Gastroesophageal sphincter (tissue), 4 donors: ENCODE measurements around the gene SLC1A2. TPM values are rescaled to one million over a fixed set of nuclear protein-coding genes. Genes with fewer than 3 reads are reported as not detected.

Experiments used
- ATAC-seq: fragments of 150-250 bp; one replicate; pipeline ENCODE4 v1.9.1; 2016; ENCODE audit warnings: mild to moderate bottlenecking, moderate library complexity
- H3K27ac ChIP-seq, 4 donors: fragments of 200-600 bp; sonication (generic) in 3 of 4; 1 replicate in 3 of 4; 2 replicates in 1 of 4; pipeline ENCODE4 v1.5.1; 2016 to 2019
- H3K27me3 ChIP-seq: fragments of 200-600 bp; sonication (generic); one replicate; pipeline ENCODE4 v1.5.1; 2019
- H3K36me3 ChIP-seq, 2 donors: fragments of 200-600 bp; sonication (generic); one replicate each; pipeline ENCODE4 v1.5.1; 2019; ENCODE audit warnings: control low read depth in 1 of 2
- H3K4me1 ChIP-seq, 3 donors: fragments of 200-600 bp; sonication (generic); 1 replicate in 2 of 3; 2 replicates in 1 of 3; pipeline ENCODE4 v1.5.1; 2016 to 2019; ENCODE audit warnings: control low read depth in 2 of 3
- H3K4me3 ChIP-seq, 2 donors: fragments of 200-600 bp; sonication (generic); one replicate each; pipeline ENCODE4 v1.5.1; 2019; ENCODE audit warnings: mild to moderate bottlenecking in 1 of 2, moderate library complexity in 1 of 2
- H3K9me3 ChIP-seq, 3 donors: fragments of 200-600 bp; sonication (generic); one replicate each; pipeline ENCODE4 v1.5.1; 2017 to 2019; ENCODE audit warnings: control low read depth in 2 of 3
- CTCF ChIP-seq, 4 experiments: fragments of 200-600 bp in 2 of 4; fragments of 450-650 bp in 2 of 4; sonication (generic) in 1 of 4; IDR thresholded peaks; one replicate each; pipeline ENCODE4 v1.5.1; 2017 to 2019; ENCODE audit warnings: antibody characterized with exemption in 4 of 4, mild to moderate bottlenecking in 2 of 4, moderate library complexity in 2 of 4
- EP300 ChIP-seq: sonication (generic); formaldehyde crosslinking; IDR thresholded peaks from one replicate; pipeline ENCODE4 v1.6.1; 2017; ENCODE audit warnings: antibody characterized with exemption, mild to moderate bottlenecking
- POLR2A ChIP-seq, 2 donors: fragments of 450-650 bp; IDR thresholded peaks; one replicate each; pipeline ENCODE4 v1.6.1; 2017; ENCODE audit warnings: antibody characterized with exemption in 2 of 2, mild to moderate bottlenecking in 2 of 2, moderate library complexity in 1 of 2
- POLR2AphosphoS5 ChIP-seq: sonication (generic); formaldehyde crosslinking; IDR thresholded peaks from one replicate; pipeline ENCODE4 v1.6.1; 2017; ENCODE audit warnings: antibody characterized with exemption
- WGBS, 2 donors: methylation state at CpG; one replicate each; pipeline ENCODE4 v1.1.5; 2018; ENCODE audit warnings: low coverage in 1 of 2; 5-methylcytosine and 5-hydroxymethylcytosine counted together
- total RNA-seq, 4 donors: library from RNA; depleted of rRNA; stranded (reverse); fragments of >200 nt; gene quantifications; one replicate each; pipeline ENCODE4 v1.1.0, GENCODE V29; 2016

The SLC1A2 gene
- total RNA-seq, 4 donors from 2014 or later, result 0.12 to 1.5 (median 0.40) TPM; not detected in 1

DNA sequence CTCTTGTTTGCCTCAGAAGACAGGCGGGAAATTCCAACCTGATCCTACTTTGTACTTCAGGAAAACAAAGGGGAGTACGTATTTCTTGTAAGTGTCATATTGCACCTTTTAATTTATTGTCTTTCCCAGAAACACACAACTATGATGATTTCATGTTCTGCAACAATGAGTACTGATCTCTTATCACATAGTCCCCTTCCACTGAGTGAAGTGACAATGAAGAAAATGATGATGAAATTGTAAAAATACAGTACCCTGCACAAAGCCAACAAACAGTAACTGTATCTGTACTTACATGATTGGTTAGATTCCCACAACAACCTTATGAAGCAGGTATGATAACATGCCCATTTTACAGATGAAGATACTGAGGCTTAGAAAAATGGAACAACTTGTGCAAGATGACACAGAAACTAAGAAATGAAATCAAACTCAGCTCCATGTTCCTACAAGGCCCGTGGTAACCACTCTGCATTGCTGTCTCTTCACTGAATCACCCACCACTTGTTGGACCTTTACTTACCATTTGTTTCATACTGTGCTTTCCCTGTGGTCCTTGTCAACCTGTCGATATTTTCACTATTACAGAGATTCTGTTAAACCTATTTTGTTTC is 37.5 kb downstream of the SLC1A2 start:
- H3K27ac ChIP-seq, result no peak overlapping the region
- H3K4me3 ChIP-seq, result no peak overlapping the region
- no peak for ATAC-seq
- H3K36me3 ChIP-seq, result no peaks in the 10 kb centered on the region
- TF ChIP-seq CTCF (IDR thresholded peaks at IDR 0.05) (no peak), POLR2A (IDR thresholded peaks at IDR 0.05) (no peak), POLR2AphosphoS5 (no peak), EP300 (no peak)
- H3K9me3 ChIP-seq, result no peaks in the 10 kb centered on the region
- H3K4me1 ChIP-seq, result peaks cover 0 to 8% (median 0%) of the 10 kb centered on the region in 3 donors
- WGBS, 2 donors, result 84 to 100% methylated on average over 1 to 4 of the region's 4 CpGs
- no peaks in the 10 kb centered on the region for H3K27me3 ChIP-seq

DNA sequence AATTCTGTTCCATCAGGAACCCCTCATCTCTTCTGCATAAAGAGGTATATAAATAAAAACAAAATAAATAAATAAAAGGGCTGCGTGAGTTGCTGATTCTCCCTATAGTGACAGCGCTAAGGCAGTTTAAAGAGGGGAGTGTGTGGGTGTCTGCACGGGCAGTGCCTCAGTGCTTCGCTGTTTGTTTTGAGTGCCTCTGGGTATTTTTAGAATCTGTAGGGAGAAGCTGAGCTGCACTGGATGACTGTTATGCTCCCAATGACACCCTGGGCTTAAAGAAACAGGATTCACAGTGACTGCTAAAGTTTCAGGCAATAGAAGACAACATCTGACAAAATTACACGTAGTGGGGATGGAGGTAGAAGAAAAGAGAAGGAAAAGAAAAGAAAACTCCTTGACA is 38.8 kb downstream of the SLC1A2 start:
- Histone ChIP-seq H3K9me3 (no peaks in the 10 kb centered on the region), H3K4me3 (no peak overlapping the region), H3K4me1 (peaks cover 0 to 8% (median 0%) of the 10 kb centered on the region in 3 donors), H3K27me3 (no peaks in the 10 kb centered on the region), H3K36me3 (no peaks in the 10 kb centered on the region), H3K27ac (peak overlapping the region in 3 of 4 donors; percentile 9 to 30 (median 12))
- no peak for TF ChIP-seq POLR2A (IDR thresholded peaks at IDR 0.05)
- TF ChIP-seq POLR2AphosphoS5, result no peak
- TF ChIP-seq CTCF (IDR thresholded peaks at IDR 0.05), result no peak
- TF ChIP-seq EP300, result no peak
- 32 to 36% methylated on average over 5 of the region's 5 CpGs for WGBS, 2 donors
- ATAC-seq, result no peak

GRCh38 chr11:35377262-35377661 is 42.1 kb downstream of the SLC1A2 start:
- peaks cover 0 to 8% (median 0%) of the 10 kb centered on the region in 3 donors for H3K4me1 ChIP-seq
- H3K4me3 ChIP-seq, result no peak overlapping the region
- WGBS, 2 donors, result 77 to 83% methylated on average over 3 to 4 of the region's 6 CpGs
- no peaks in the 10 kb centered on the region for H3K9me3 ChIP-seq
- H3K36me3 ChIP-seq, result no peaks in the 10 kb centered on the region
- no peak for ATAC-seq
- no peak overlapping the region for H3K27ac ChIP-seq
- H3K27me3 ChIP-seq, result no peaks in the 10 kb centered on the region
- TF ChIP-seq POLR2A (IDR thresholded peaks at IDR 0.05) (no peak), CTCF (IDR thresholded peaks at IDR 0.05) (no peak), POLR2AphosphoS5 (no peak), EP300 (no peak)

DNA sequence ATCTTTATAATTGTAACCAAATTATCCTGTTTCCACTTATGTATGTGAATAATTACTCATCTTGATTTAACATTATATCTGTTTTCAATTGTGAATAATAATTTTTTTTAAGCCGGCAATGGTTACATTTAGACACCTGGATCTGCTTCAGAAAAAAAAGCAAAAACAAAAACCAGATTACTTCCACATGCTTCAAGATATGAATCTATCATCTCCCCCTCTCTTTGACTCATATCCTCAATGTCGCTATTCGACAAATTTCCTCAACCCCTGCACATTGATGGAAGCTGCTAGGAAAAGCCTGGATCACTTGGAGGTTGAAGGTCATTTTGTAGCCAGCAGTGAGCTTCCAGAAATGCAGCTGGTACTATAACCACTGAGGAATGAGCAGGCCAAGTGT is 42.7 kb downstream of the SLC1A2 start:
- WGBS, 2 donors, result 73 to 91% methylated on average over 3 of the region's 3 CpGs
- H3K4me1 ChIP-seq, result peaks cover 0 to 8% (median 0%) of the 10 kb centered on the region in 3 donors
- no peak overlapping the region for H3K4me3 ChIP-seq
- no peaks in the 10 kb centered on the region for H3K9me3 ChIP-seq
- no peaks in the 10 kb centered on the region for H3K27me3 ChIP-seq
- TF ChIP-seq POLR2A (IDR thresholded peaks at IDR 0.05) (no peak), CTCF (IDR thresholded peaks at IDR 0.05) (no peak), EP300 (no peak), POLR2AphosphoS5 (no peak)
- H3K27ac ChIP-seq, result no peak overlapping the region
- H3K36me3 ChIP-seq, result no peaks in the 10 kb centered on the region
- ATAC-seq, result no peak

DNA sequence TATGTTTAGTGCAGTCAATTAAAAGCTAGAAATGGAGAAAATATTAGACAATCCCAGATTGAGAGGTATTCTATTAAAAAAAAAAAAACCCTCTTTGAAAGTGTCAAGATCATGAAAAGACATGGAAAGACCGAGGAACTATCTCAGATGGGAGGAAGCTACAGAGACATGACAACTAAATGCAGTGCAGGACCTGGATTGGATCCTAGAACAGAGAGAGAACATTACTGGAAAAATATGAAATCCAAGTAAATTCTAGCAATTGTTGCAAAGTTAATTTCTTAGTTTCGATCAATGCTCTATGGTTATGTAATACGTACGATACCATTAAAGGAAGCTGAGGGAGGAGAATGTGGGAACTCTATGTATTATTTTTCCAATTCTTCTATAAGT is 43.2 kb downstream of the SLC1A2 start:
- no peaks in the 10 kb centered on the region for H3K9me3 ChIP-seq
- TF ChIP-seq EP300, result no peak
- no peak for TF ChIP-seq POLR2AphosphoS5
- no peak for TF ChIP-seq CTCF (IDR thresholded peaks at IDR 0.05)
- H3K36me3 ChIP-seq, result no peaks in the 10 kb centered on the region
- no peak overlapping the region for H3K4me3 ChIP-seq
- H3K4me1 ChIP-seq, result peaks cover 0 to 8% (median 0%) of the 10 kb centered on the region in 3 donors
- H3K27ac ChIP-seq, result no peak overlapping the region
- ATAC-seq, result no peak
- WGBS, 2 donors, result 80% methylated on average over 4 of the region's 4 CpGs
- H3K27me3 ChIP-seq, result no peaks in the 10 kb centered on the region
